GM18507 (cell line): ENCODE results near the gene EFTUD2.

ENCODE experiments used
- DNase-seq: peaks from one replicate; pipeline ENCODE4 v3.0.0; 2011; ENCODE audit warnings: low read depth; ENCODE audit not compliant: insufficient read length; ENCODE audit errors: extremely low spot score
- FAIRE-seq: peaks from 2 replicates; lab custom pipeline; 2011; peaks lifted over from hg19 to GRCh38; lab: Jason Lieb, UNC

EFTUD2 gene

DNA sequence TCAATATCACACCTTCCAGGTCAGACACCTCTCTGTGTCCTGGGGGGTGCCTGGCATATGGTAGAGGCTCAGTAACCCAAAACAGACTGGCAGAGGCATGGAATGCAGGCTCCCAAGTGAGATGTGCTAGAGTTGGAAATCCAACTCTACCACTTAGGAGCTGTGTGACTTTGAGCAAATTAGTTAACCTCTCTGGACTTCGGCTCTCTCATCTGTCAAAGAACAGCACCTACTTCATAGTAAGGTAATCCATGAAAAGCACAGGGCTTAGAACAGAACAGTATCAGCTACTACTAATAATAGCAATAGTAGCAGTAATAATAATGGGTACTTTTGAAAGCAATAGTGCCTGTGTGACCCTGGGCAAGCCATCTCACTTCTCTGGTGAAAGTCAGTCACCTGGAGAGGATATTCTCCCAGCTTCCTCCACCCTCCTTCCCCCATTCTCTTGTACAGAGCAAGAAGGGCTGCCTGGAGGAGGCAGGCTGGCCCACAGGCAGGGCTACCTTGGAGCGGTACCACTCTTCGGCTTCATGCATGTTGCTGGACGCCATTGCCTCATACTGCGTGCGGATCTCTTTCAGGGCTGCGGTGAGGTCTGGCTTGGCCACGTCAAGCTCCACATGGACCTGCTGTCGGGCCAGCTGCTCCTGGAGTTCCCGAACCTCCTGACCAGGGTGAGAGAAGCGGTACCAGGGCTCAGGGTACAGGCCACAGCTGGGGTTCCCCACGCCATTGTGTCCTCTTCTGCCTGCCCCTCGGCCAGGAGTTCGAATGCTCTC, 13.7 kb upstream of the EFTUD2 start:
- FAIRE-seq = no peak
- no peak for DNase-seq

DNA sequence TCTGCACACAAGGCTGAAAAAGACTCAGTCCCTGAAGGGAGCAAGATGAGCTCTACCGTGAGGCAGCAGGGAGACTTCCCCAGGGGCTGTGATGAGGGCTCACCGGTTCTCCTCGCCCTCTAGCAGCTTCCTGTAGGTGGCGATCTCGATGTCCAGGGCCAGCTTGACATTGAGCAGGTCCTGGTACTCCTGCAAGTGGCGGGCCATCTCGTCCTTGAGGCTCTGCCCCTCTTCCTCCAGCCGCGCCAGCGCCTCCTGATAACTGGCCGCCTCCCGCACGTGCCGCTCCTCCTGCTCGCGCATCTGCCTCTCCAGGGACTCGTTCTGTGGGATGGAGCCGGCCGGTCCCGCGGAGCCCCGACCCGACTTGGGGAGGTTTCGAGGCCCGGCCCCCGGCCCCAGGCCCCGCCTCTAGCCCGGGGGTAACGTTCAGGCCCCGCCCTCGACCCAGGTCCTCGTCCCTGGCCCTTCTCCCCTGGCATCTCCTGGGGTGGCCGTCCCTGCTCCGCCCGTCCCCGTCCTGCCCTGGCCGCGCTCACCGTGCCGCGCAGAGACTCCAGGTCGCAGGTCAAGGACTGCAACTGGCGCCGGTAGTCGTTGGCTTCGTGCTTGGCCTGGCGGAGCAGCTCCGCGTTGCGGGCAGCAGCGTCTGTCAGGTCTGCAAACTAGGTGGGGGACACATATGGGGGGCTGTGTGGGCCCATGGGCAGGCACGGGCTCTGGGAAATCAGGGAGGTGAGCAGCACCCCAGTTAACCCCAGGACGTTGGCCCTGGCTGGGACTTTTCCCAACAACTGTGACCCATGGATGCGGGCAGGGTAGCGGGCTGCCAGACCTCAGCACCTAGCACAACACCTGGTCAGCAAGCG, 12.1 kb upstream of the EFTUD2 start:
- FAIRE-seq (peak; percentile 78), DNase-seq (no peak)

DNA sequence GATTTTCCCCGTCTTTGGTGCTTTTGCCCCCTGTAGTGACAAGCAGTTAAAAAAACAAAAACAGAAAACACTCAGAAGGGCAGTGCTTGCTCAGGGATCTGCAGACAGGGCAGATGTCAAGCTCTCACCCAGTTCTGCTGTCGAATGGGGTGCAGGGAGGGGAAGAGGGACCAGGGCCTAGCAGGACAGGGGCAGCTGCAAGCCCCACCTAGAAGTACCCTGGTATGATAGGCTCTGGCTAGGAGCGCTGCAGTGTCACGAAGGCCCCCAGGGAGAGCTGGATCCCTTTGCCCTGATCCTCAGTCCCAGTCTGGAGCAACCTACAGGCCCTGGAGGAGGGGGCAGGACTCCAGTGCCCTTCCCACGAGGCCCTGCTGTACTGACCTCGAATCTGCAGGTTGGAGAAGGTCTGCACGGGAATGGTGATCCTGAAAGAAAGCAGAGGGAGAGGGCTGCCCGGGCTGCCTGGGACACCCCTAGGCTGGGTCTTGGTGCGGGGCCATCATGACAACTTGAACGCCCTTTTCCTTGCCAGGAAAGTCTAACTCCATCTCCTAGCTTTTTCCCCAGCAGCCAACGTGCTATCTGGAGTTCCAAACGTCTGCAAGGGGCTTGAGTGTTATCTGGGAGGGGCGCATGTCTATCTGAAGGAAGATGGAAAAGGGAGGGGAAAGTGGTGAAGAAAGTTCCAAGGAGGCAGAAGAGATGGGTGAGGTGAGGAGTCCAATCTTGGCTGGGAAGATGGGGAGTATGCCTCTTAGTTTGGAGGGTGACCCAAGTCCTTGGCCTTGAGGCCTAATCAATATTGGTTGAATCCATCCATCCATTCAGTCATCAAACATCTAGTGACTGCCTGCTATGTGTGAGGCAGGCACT, 11.2 kb upstream of the EFTUD2 start:
- FAIRE-seq (no peak), DNase-seq (no peak)

DNA sequence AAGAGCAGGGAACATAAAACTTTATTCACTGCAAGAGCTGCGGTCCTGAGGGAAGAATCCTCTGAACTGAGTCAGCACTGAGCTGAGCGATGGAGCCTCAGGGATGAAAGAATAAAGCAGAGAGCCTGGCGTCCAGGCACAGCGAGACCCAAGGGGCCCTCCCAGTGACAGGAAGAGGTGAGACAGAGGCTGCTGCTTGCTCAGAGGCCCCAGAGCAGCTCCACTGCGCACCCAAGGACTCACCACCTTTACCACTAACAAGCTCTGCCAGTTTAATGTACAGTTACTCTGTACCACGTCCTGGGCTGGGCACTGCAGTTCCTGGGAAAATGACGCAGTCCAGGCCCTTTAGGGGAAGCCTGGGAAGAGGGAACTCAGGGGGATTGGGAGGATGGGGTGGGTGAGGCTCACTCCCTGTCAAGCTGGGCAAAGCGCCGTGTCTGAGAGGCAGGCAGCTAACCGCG, 10.5 kb upstream of the EFTUD2 start:
- DNase-seq (no peak), FAIRE-seq (no peak)

DNA sequence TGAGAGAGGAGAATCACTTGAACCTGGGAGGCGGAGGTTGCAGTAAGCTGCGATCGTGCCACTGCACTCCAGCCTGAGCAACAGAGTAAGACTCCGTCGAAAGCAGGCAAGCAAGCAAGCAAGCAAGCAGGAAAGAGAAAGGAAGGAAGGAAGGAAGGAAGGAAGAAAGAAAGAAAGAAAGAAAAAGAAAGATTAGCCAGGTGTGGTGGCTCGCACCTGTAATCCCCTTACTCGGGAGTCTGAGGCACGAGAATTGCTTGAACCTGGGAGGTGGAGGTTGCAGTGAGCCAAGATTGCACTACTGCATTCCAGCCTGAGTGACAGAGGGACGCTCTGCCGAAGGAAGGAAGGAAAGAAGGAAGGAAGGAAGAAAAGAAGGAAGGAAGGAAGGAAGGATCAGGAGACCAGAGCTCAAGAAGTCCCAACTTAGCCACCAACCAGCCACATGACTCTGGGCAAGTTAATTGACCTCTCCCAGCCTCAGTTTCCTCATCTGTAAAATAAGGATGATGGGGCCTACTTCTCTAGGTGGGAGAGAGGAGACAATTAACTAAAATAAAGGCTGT, 9.6 kb upstream of the EFTUD2 start:
- DNase-seq = no peak
- FAIRE-seq = no peak

DNA sequence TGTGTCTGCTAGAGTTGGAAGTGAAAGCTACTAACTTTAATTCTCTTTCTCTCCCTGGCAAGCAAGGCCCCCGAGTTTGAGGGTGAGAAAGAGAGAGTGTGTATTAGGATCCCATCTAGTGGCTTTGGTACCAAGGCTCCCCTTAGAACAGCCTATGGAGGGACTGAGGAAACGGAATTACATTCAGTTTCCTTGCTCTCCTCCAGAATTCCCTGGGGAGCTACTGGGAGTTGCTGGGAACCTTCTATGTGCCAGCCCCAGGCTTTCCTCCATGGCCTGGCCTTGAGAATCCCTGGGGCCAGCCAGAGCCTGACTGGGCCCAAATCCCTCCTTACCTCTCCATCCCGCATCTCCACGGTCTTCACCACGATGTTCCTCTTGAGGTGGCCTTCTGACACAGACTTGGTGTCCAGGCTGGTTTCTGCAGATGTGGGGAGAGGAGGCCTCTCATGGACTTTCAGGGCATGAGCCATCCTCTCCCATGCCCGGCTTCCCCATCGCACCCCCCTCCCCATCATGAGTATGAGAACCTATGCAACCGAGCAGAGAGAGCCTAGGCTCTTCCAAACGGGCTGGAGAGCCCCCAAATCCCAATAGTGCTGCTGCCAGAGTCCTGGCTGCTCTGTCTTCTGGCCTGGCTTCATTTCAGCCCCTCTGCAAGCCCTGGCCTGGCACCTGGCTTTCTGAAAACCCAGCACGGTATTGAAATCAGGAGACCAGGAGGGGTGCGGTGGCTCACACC, 8.7 kb upstream of the EFTUD2 start:
- no peak for FAIRE-seq
- no peak for DNase-seq

DNA sequence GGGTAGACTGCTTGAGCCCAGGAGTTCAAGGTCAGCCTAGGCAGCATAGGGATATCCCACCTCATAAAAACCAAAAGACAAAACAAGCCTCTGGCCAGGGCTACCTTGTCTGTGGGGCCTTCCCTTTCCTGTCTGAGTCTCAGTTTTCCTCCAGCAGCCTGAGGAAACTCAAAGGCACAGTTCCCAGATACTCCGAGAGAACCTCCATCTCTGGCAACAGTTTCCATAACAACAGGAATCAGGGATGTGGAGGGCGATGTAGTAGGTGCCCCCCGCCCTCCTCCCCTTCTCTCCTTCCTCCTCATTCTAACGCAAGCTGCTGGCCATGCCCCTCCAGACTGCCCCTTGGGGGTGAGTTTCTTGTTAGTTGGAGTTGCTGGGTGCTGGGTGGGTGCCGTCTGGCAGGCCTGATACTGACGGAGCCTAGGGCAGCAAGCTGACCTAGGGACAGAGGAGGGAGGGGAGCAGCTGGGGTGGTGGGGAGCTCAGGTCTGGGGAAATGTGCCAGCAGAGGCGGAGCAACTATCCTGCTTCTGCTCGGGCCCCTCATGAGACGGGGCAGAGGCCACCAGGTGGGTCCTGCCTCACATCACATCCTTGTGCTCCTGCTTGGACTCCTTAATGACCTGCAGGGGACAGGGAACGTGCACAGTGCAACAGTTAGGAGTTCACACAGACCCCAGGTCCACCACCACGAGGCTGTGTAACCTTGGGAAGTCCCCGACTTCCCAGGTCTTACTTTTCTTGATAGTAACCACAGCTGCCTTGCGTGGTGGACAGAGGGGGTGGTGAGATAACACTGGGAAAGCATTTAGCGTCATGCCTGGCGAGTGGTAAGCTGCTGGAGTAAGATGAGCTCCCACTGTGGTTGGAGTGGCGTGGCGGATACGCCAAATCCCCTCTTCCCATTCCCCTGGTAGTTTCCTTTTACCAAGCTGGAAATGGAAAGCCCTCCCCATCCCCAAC, 7.8 kb upstream of the EFTUD2 start:
- DNase-seq (no peak), FAIRE-seq (no peak)

DNA sequence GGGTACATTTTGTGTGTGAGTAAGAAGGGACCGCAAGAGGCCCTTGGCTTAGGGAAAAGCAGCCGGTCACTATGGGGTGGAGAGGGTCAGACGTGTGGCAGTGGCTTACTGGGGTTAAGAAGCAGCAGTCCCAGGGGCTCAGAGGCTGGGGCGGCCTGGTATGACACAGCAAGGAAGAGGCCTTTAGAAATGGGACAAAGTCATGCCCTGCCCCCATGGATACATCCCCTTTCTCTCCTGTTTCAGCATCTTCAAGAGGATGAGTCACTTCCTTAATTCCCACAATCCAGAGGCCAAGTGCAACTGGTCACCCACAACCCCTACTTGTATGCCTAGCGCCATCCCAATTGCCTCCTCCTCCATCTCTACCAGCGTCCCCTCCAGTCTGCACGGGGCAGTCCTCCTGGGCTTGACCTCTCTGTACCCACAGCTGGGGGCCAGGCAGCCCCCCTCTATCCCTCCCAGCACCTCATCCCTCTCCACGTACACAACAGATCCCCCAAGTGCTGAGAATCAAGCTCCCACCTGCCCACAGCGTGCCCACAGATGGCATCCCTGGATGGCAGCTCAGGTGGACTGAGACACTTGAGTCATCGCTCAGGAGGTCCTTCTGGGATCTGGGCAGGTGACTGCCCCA, 6.9 kb upstream of the EFTUD2 start:
- DNase-seq = no peak

DNA sequence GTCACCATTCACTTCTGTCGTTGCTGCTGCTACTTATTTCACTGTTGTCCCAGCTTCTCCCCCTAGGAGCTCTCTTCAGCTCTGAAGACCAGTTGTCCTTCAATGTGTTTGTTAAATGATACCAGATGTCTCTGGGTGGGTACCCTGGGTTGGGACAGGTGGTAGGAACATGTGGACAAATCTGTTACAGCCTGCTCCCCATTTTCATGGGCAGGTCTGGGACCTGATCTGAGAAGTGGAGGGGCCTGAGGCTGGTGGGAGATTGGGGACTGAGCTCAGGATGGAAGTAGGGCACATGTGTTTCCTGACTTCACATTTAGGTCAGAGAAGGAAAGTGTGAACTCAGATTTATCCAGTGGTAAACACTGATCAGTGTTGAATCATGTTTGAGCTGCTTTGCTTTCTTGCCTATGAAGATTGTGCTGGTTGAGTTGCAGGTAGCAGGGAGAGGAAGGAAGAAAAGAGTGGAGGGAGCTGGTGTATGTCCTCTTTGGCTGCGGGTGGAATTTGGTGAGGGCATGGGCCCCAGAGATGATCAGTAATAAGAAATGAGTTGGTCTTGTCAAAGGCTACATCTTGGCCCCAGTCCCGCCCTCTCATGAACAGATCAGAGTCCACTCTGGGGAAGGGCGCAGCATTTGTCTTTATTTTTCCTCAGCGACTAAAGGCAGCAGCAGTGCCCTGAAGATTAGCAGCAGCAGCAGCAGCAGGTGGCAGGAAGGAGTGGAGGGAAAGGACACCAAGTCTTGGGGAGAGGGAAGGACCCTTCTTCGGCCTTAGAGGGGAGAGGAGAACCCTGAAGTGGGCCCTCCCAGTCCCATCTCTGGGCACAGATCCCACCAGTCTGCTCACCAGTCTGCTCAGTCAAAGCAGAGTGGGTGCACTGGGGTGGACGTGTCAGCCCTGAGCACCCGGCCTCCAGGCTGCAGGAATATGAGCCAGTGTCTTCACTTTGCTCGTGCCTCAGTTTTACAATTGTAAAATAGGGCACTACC, 6.1 kb upstream of the EFTUD2 start:
- DNase-seq (no peak), FAIRE-seq (no peak)

More for the DNA sequence above, 6.9 kb upstream of the EFTUD2 start:
- no peak for FAIRE-seq

DNA sequence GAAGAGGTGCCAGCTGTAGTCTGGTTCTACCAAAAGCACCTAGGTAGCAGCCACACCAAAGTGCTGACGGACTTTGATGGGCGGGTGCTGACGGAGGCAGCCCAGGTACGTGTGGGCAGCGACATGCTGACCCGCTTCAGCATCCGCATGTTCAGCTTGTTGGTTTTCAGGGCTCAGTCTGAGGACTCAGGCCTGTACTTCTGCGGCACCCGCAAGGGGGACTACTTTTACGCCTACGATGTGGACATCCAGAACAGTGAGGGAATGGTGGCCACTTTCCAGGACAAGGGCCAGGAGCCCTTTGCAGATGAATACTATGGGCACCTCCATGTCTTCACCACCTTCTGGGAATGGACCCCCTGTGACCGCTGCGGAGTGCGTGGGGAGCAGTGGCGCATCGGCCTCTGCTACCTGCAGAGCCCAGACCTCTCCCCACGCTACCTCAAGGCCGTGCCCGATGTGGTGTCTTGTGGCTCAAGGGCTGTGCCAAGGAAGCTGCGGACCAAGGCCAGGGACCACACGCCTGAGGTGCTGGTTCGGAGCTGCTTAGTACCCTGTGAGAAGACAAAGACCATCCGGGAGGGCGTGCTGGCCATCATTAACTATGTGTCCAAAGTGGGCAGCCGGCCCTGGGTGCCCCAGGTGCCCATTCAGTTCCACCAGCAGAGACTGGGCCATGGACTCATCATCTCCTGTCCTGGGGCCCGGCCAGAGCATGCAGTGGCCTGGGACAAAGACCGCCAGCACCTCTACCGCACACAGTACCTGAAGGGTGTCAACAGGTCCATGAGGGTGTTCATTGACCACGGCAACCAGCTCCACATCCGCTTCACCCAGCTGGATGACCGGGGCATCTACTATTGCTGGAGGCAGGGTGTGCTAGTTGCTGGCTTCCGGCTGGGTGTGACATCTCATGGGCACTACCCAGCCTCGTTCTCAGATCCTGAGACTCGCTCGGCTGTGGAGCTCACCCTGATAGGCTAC, 5.0 kb upstream of the EFTUD2 start:
- DNase-seq = no peak
- no peak for FAIRE-seq

DNA sequence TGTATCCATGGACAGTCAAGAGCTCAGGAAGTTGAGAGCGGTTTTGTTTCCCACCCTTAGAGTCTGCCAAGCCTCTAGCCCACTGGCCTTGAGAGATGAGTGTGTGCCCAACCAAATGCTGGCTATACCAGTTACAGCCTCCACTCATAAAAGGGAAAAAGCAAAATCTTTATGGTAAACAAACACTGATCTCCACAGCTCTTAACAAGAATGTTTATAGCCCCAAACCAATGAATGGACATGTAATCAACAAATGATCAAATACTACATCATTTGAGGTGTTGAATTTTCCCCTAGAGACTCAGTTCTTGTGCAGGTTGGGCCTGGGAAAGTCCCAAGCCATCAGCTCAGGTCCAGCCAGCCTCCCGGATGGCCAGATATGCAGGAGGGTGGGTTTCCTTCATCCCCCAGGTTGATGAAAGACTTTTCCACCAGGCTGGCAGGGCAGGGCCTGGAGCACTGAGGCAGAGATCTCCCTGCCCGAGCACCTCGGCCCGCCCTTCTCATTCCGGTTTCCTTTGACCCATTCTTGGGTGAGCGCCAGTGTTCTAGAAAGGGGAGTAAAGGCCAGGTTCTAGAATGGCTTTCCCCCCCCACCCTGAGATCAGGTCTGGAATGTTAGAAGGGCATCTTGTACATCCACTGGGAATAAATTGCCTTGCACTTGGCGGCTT, 3.9 kb upstream of the EFTUD2 start:
- FAIRE-seq = no peak
- no peak for DNase-seq

DNA sequence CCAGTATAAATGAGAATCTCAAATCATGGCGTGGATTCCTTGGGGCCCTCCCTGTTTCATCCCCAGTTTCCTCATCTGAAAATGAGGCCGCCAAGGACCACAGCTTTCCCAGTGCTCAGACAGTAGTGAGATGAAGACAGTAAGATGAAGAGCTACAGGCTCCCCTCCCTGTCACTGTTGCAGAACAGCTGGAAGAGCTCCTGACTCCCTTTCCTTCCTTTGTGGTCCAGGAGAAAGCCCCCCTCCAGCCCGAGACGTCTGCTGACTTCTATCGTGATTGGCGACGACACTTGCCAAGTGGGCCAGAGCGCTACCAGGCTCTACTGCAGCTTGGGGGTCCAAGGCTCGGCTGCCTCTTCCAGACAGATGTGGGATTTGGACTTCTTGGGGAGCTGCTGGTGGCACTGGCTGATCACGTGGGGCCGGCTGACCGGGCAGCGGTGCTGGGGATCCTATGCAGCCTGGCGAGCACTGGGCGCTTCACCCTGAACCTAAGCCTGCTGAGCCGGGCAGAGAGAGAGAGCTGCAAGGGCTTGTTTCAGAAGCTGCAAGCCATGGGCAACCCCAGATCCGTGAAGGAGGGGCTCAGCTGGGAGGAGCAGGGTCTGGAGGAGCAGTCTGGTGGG, 3.0 kb upstream of the EFTUD2 start:
- FAIRE-seq = no peak
- DNase-seq = no peak

DNA sequence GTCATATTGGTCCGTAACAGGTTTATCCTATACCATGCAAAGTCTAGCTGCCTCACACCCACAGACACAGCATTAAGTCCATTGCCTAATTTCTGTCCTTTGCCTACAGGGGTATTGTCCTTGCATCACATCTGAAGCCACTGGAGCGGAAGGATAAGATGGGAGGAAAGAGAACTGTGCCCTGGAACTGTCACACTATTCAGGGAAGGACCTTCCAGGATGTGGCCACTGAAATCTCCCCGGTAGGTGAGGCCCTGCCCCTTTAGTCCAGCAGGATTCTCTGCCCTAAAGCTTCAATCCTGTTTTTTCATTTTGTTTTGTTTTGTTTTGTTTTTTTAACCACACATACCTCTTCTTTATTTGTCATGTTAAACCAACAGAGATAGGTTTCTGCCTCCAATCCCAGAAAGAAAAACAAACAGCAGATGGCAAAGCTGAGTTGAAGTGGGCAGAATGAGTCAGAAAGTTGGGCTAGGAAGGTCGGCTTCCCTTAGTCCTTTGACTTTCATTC, 2.2 kb upstream of the EFTUD2 start:
- FAIRE-seq = no peak
- no peak for DNase-seq

DNA sequence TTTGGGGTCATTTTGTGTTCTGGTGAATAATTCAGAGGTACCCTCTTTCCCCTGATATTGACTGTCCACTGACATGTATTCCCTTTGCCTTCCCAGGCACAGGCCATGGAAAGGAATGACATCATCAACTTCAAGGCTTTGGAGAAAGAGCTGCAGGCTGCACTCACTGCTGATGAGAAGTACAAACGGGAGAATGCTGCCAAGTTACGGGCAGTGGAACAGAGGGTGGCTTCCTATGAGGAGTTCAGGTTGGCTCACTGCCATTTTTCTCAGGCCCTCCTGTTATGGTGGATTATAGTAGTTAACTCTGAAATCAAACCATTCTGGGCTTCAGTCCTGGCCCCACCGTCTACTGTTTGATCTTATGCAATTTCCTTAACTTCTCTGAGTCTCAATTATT, 1.6 kb upstream of the EFTUD2 start:
- no peak for FAIRE-seq
- DNase-seq = no peak
